ENCODE results near the gene GRIK4. TPM values are rescaled to one million over a fixed set of nuclear protein-coding genes. Genes with fewer than 3 reads are reported as not detected.

The GRIK4 gene
- total and polyA plus RNA-seq, 9 of the 15 experiments (the other 6 are each of a cell fraction or from before 2014, with no cell fraction given), result not detected

GRCh38 chr11:120881596-120881995, 370.0 kb downstream of the GRIK4 start:
- intact Hi-C loops (cut with micrococcal nuclease) (no loop called here), in situ Hi-C loops (cut with MboI) (no loop called here)
- ChIA-PET CTCF (ENCODE audit: low intra/inter-chr PET ratio) (no interaction called here), POLR2A (interaction anchor here (0.6 to 1.3 kb wide), 2 partner anchors 11 to 18 kb away, joined by 3 read pairs; no protein-coding TSS in a partner anchor)
- no peak for TF ChIP-seq TRIM28 (IDR thresholded peaks at IDR 0.05)
- H4K20me1 ChIP-seq (replicated peaks; ENCODE audit: control insufficient read depth, insufficient read depth, low read length), result no peaks in the 10 kb centered on the region
- no peak overlapping the region for H2AFZ ChIP-seq (ENCODE audit: low read depth, low read length)
- H3K4me1 ChIP-seq (replicated peaks in 1 of 2; ENCODE audit: control insufficient read depth in 2 of 2, insufficient read depth in 2 of 2, low read length in 2 of 2), result no peaks in the 10 kb centered on the region
- H3K9ac ChIP-seq (ENCODE audit: insufficient read depth in 1 of 2, low read depth in 2 of 2, low read length in 2 of 2), result no peak overlapping the region
- no peaks in the 10 kb centered on the region for H3K36me3 ChIP-seq (ENCODE audit: control insufficient read depth, insufficient read depth, low read length)
- no TSS peak for BruUV-seq (replicated peaks)
- FAIRE-seq (no peak), ATAC-seq (no peak), DNase-seq (ENCODE audit: extremely low read depth in 1 of 4, low spot score in 3 of 4) (no peak)
- H3K27me3 ChIP-seq (ENCODE audit: control insufficient read depth in 2 of 2, insufficient read depth in 2 of 2, low read length in 2 of 2), result peaks cover 10 to 54% of the 10 kb centered on the region in 2 experiments; a peak in 3 of 5 replicates
- WGBS (ENCODE audit: insufficient coverage, low coverage, missing lambda C conversion rate), result 4% methylated on average over 4 of the region's 4 CpGs
- no peaks in the 10 kb centered on the region for H3K9me3 ChIP-seq (replicated peaks; ENCODE audit: control insufficient read depth, insufficient read depth, low read depth, low read length)
- H3K27ac ChIP-seq (ENCODE audit: extremely low read depth, low read depth, low read length), result no peak overlapping the region
- peaks cover 2% of the 10 kb centered on the region for H3K9me1 ChIP-seq (ENCODE audit: control insufficient read depth, insufficient read depth, low read length)
- H3K79me2 ChIP-seq (ENCODE audit: control insufficient read depth, insufficient read depth, low read length), result no peaks in the 10 kb centered on the region
- no peak overlapping the region for H3K4me3 ChIP-seq
- H3K4me2 ChIP-seq (ENCODE audit: insufficient read depth, low read length), result no peak overlapping the region

GRCh38 chr11:120882175-120882574, 370.6 kb downstream of the GRIK4 start:
- H3K9ac ChIP-seq (ENCODE audit: insufficient read depth in 1 of 2, low read depth in 2 of 2, low read length in 2 of 2), result no peak overlapping the region
- no peaks in the 10 kb centered on the region for H3K36me3 ChIP-seq (ENCODE audit: control insufficient read depth, insufficient read depth, low read length)
- peaks cover 10 to 54% of the 10 kb centered on the region in 2 experiments; a peak in 3 of 5 replicates for H3K27me3 ChIP-seq (ENCODE audit: control insufficient read depth in 2 of 2, insufficient read depth in 2 of 2, low read length in 2 of 2)
- DNase-seq (ENCODE audit: extremely low read depth in 1 of 4, low spot score in 3 of 4), result no peak
- no peaks in the 10 kb centered on the region for H3K4me1 ChIP-seq (replicated peaks in 1 of 2; ENCODE audit: control insufficient read depth in 2 of 2, insufficient read depth in 2 of 2, low read length in 2 of 2)
- in situ Hi-C loops (cut with MboI) (no loop called here), intact Hi-C loops (cut with micrococcal nuclease) (no loop called here)
- no peak overlapping the region for H3K27ac ChIP-seq (ENCODE audit: extremely low read depth, low read depth, low read length)
- H3K4me3 ChIP-seq, result no peak overlapping the region
- 0% methylated on average over 7 of the region's 7 CpGs for WGBS (ENCODE audit: insufficient coverage, low coverage, missing lambda C conversion rate)
- no peaks in the 10 kb centered on the region for H3K79me2 ChIP-seq (ENCODE audit: control insufficient read depth, insufficient read depth, low read length)
- POLR2A ChIA-PET, result no interaction called here
- CTCF ChIA-PET (ENCODE audit: low intra/inter-chr PET ratio), result no interaction called here
- FAIRE-seq, result no peak
- H2AFZ ChIP-seq (ENCODE audit: low read depth, low read length), result no peak overlapping the region
- no peaks in the 10 kb centered on the region for H4K20me1 ChIP-seq (replicated peaks; ENCODE audit: control insufficient read depth, insufficient read depth, low read length)
- no peaks in the 10 kb centered on the region for H3K9me3 ChIP-seq (replicated peaks; ENCODE audit: control insufficient read depth, insufficient read depth, low read depth, low read length)
- H3K4me2 ChIP-seq (ENCODE audit: insufficient read depth, low read length), result no peak overlapping the region
- no peak for ATAC-seq
- no TSS peak for BruUV-seq (replicated peaks)
- peaks cover 2% of the 10 kb centered on the region for H3K9me1 ChIP-seq (ENCODE audit: control insufficient read depth, insufficient read depth, low read length)
- TF ChIP-seq SLC30A9 (CRISPR knock-in tag; IDR thresholded peaks at IDR 0.05) (no peak), ZNF609 (CRISPR knock-in tag; IDR thresholded peaks at IDR 0.05; ENCODE audit: borderline replicate concordance) (no peak), PKNOX1 (IDR thresholded peaks at IDR 0.05) (no peak), E4F1 (CRISPR knock-in tag; IDR thresholded peaks at IDR 0.05; ENCODE audit: borderline replicate concordance) (no peak), ARHGAP35 (IDR thresholded peaks at IDR 0.05; ENCODE audit: partially characterized antibody) (no peak)

Measured in K562 (cell line).